Measurements from ENCODE around the gene RBSN. TPM values are rescaled to one million over a fixed set of nuclear protein-coding genes. Genes with fewer than 3 reads are reported as not detected.

Gene RBSN
- polyA plus RNA-seq, 4 donors = 21.6 to 25.8 (median 24.4) TPM

DNA sequence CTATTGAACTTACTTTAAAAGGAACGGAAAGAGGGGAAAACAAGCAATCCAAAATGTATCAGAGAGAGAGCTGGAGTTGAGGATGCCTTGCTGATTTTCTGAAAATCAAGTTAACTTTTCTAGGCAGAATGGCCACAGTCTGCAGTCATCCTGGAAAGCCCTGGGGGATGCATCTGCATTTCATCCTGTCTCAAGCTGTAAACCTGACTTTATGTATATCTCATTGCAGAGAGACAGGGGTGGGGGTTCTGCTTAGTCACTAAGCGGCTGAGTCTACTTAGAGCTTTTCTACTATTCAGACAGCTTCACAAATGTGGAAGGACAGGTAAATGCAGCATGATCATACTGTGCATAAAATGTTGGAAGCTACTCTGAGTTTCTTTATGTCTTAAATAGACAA is 75.2 kb downstream of the RBSN start:
- DNase-seq (ENCODE audit: low read depth in 4 of 4, low spot score in 3 of 4) = no peak

DNA sequence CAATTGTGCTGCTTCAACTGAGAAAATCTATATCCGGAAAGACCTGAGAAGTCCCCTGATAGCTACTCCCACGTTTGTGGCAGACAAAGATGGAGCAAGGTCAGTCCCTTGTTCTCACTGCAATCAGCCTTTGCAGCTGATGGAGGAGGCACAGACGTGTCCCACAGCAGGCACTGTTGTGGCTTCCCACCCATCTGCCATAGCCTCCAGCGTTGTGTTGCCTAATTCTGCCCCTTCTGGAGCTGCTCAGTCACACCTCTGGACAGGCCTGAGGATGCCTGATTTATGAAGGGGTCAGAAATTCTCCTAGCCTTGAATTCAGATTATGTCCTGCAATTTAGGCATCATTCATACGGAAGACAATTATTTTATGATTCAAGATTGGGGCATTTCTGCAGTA is 75.7 kb downstream of the RBSN start:
- no peak for DNase-seq (ENCODE audit: low read depth in 4 of 4, low spot score in 3 of 4)

Other genes with a start within 250 kb of the RBSN start
- 10 to 100 TPM; 38.3 to 47.1 (median 41.1) TPM for gene NR2C2, start 151.6 kb downstream of the RBSN start, polyA plus RNA-seq (ENCODE audit: insufficient read length in 4 of 4)
- 10 to 100 TPM; 61.8 to 73.9 (median 62.5) TPM for gene MRPS25, start 33.8 kb downstream of the RBSN start, polyA plus RNA-seq (ENCODE audit: insufficient read length in 4 of 4)
- gene CAPN7, start 107.1 kb upstream of the RBSN start, polyA plus RNA-seq (ENCODE audit: insufficient read length in 4 of 4) = 10 to 100 TPM; 42.1 to 54.8 (median 52.4) TPM
- 10 to 100 TPM; 58.3 to 65.4 (median 61.1) TPM for gene SH3BP5, start 233.4 kb upstream of the RBSN start, polyA plus RNA-seq (ENCODE audit: insufficient read length in 4 of 4)